ENCODE data around the gene KPNB1. TPM values are rescaled to one million over a fixed set of nuclear protein-coding genes. Genes with fewer than 3 reads are reported as not detected.

KPNB1 gene
- total and polyA plus RNA-seq, 7 donors: 23.4 to 268 (median 185) TPM

- Histone ChIP-seq H3K27ac (no peak overlapping the region), H3K27me3 (no peaks in the 10 kb centered on the region), H3K4me3 (no peak overlapping the region), H3K9me3 (no peaks in the 10 kb centered on the region), H3K36me3 (peaks cover 12 to 56% (median 35%) of the 10 kb centered on the region in 4 donors), H3K4me1 (peaks cover 0 to 58% (median 48%) of the 10 kb centered on the region in 4 donors)
- TF ChIP-seq POLR2A (IDR thresholded peaks at IDR 0.05): no peak
- TF ChIP-seq, protein P1, sequence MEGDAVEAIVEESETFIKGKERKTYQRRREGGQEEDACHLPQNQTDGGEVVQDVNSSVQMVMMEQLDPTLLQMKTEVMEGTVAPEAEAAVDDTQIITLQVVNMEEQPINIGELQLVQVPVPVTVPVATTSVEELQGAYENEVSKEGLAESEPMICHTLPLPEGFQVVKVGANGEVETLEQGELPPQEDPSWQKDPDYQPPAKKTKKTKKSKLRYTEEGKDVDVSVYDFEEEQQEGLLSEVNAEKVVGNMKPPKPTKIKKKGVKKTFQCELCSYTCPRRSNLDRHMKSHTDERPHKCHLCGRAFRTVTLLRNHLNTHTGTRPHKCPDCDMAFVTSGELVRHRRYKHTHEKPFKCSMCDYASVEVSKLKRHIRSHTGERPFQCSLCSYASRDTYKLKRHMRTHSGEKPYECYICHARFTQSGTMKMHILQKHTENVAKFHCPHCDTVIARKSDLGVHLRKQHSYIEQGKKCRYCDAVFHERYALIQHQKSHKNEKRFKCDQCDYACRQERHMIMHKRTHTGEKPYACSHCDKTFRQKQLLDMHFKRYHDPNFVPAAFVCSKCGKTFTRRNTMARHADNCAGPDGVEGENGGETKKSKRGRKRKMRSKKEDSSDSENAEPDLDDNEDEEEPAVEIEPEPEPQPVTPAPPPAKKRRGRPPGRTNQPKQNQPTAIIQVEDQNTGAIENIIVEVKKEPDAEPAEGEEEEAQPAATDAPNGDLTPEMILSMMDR (IDR thresholded peaks at IDR 0.05): no peak
- no peak for DNase-seq
- WGBS, 2 donors: 81 to 90% methylated on average over 6 of the region's 6 CpGs
- intact Hi-C loops (cut with DNase I): loop anchor here (5.0 kb wide), 1 partner anchor 45 kb away; no protein-coding TSS in a partner anchor
Measured at GRCh38 chr17:47652570-47652969, 2.9 kb downstream of the KPNB1 start.

DNA sequence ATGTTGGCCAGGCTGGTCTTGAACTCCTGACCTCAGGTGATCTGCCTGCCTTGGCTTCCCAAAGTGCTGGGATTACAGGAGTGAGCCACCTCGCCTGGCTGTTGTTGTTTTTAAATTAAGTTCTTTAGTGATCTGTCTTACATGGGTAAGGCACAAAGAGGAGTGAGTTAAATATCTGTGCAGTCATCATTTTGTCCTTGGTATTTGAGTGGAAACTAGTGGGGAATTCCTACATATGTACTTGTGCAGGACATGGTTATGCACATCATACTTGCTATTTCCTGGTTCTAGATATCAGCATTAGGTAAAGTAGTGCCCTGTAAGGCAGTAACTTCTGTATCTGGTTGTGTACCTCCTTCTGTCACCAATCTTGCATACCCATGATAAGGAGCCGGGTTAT, 3.7 kb downstream of the KPNB1 start:
- peaks cover 19 to 65% (median 43%) of the 10 kb centered on the region in 4 donors for H3K36me3 ChIP-seq

DNA sequence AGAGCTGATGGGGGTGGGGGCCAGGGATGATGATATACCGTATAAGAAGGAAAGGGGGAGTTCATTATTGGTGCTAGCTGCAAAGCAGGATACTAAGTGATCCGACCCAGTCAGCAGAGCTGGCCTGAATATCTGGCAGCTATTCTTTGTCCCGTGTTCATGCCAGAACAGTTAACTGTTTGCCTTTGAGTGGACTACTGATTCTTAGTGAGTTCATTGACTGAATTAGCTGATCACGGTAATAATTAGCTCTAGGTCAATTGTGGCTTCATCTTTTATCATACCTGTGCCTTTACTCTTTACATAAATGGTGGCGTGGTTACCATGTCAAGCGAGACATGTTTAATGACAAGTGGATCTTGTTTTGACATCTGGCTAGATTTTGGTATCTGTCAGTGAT, 5.3 kb downstream of the KPNB1 start:
- DNase-seq: no peak
- WGBS, 2 donors: 51 to 63% methylated on average over 6 of the region's 6 CpGs
- intact Hi-C loops (cut with DNase I): loop anchor here (5.0 kb wide), 1 partner anchor 42 kb away; no protein-coding TSS in a partner anchor
- Histone ChIP-seq H3K4me1 (peaks cover 0 to 56% (median 48%) of the 10 kb centered on the region in 4 donors), H3K9me3 (no peaks in the 10 kb centered on the region), H3K27me3 (no peaks in the 10 kb centered on the region), H3K4me3 (no peak overlapping the region), H3K36me3 (peaks cover 27 to 80% (median 56%) of the 10 kb centered on the region in 4 donors), H3K27ac (no peak overlapping the region)
- TF ChIP-seq, protein P1 (IDR thresholded peaks at IDR 0.05): no peak
- TF ChIP-seq POLR2A (IDR thresholded peaks at IDR 0.05): no peak
- TF ChIP-seq EP300 (IDR thresholded peaks at IDR 0.05): no peak
- TF ChIP-seq POLR2AphosphoS5 (IDR thresholded peaks at IDR 0.05): no peak

More for the DNA sequence above, 3.7 kb downstream of the KPNB1 start:
- DNase-seq: no peak
- Histone ChIP-seq H3K27me3 (no peaks in the 10 kb centered on the region), H3K27ac (no peak overlapping the region), H3K9me3 (no peaks in the 10 kb centered on the region), H3K4me3 (no peak overlapping the region), H3K4me1 (peaks cover 0 to 54% (median 44%) of the 10 kb centered on the region in 4 donors)
- intact Hi-C loops (cut with DNase I): loop anchor here (5.0 kb wide), 1 partner anchor 44 kb away; no protein-coding TSS in a partner anchor
- 62 to 90% methylated on average over 2 of the region's 2 CpGs for WGBS, 2 donors
- TF ChIP-seq, protein P1 (IDR thresholded peaks at IDR 0.05): no peak
- no peak for TF ChIP-seq EP300 (IDR thresholded peaks at IDR 0.05)
- TF ChIP-seq POLR2AphosphoS5 (IDR thresholded peaks at IDR 0.05): no peak
- TF ChIP-seq POLR2A (IDR thresholded peaks at IDR 0.05): no peak

GRCh38 chr17:47660064-47660492, 10.4 kb downstream of the KPNB1 start:
- Histone ChIP-seq H3K4me1 (peaks cover 0 to 27% (median 14%) of the 10 kb centered on the region in 4 donors), H3K27me3 (no peaks in the 10 kb centered on the region), H3K4me3 (peak overlapping the region in 1 of 4 donors; percentile 11), H3K9me3 (no peaks in the 10 kb centered on the region), H3K36me3 (peaks cover 46 to 100% (median 74%) of the 10 kb centered on the region in 4 donors), H3K27ac (peak overlapping the region in 3 of 4 donors; percentile 3 to 58 (median 25))
- TF ChIP-seq EP300 (IDR thresholded peaks at IDR 0.05) (no peak), POLR2AphosphoS5 (IDR thresholded peaks at IDR 0.05) (peak in 2 of 4 donors; percentile 33 to 63), POLR2A (IDR thresholded peaks at IDR 0.05) (no peak)
- TF ChIP-seq, protein P1 (IDR thresholded peaks at IDR 0.05): peak in 1 of 4 experiments; percentile 21
- no peak for DNase-seq
- intact Hi-C loops (cut with DNase I): loop anchor here (5.0 kb wide), 1 partner anchor 142 kb away; no protein-coding TSS in a partner anchor
- WGBS, 2 donors: 15 to 17% methylated on average over 6 of the region's 6 CpGs
